Measurements from ENCODE around the gene FAIM2.

DNA sequence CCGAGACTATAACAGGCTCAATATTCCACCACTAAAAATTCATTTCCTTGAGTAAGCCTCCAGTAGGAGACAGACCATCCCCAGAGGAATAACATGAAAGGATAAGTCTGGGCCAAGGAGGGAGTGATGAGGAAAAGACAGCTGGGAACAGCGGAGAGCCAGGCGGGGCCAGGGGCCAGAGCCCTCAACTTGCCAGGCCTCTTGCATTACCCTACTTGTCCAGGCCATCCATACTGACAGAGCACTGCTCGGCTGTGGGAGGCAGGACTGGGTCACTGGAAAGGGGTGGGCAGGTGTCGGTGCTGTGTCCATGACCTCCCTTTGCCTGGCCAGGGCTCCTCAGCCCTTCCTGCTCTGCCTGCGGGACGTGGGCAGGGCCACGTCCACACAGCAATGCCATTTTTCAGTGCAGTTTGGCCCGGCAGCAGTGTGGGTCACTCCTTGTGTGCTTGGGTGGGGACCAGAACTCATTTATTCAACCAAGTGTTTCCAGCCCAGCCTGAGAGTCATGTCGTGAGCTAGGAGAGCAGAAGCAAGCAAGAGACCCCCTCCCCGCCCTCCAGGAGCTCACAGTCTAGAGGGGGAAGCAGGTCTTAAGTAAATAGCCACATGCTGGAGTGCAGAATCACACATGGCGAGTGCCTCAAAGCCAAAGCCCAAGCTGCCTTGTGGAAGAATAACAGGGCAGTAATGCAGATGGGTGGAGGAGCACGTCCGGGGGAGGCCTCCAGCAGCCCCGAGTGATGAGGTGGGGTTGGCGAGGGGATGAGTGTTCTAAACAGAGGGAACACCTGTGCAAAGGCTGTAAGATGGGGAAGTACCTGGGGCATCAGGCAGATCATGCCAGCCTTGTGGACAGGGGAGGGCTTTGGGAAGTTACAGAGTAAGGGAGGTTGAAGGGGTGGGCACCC, 8.9 kb upstream of the FAIM2 start:
- TF ChIP-seq, protein P1, sequence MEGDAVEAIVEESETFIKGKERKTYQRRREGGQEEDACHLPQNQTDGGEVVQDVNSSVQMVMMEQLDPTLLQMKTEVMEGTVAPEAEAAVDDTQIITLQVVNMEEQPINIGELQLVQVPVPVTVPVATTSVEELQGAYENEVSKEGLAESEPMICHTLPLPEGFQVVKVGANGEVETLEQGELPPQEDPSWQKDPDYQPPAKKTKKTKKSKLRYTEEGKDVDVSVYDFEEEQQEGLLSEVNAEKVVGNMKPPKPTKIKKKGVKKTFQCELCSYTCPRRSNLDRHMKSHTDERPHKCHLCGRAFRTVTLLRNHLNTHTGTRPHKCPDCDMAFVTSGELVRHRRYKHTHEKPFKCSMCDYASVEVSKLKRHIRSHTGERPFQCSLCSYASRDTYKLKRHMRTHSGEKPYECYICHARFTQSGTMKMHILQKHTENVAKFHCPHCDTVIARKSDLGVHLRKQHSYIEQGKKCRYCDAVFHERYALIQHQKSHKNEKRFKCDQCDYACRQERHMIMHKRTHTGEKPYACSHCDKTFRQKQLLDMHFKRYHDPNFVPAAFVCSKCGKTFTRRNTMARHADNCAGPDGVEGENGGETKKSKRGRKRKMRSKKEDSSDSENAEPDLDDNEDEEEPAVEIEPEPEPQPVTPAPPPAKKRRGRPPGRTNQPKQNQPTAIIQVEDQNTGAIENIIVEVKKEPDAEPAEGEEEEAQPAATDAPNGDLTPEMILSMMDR (IDR thresholded peaks at IDR 0.05), result no peak
- no peak for TF ChIP-seq NR1H2 (CRISPR knock-in tag; IDR thresholded peaks at IDR 0.05)
- TF ChIP-seq, protein P2, sequence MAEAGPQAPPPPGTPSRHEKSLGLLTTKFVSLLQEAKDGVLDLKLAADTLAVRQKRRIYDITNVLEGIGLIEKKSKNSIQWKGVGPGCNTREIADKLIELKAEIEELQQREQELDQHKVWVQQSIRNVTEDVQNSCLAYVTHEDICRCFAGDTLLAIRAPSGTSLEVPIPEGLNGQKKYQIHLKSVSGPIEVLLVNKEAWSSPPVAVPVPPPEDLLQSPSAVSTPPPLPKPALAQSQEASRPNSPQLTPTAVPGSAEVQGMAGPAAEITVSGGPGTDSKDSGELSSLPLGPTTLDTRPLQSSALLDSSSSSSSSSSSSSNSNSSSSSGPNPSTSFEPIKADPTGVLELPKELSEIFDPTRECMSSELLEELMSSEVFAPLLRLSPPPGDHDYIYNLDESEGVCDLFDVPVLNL (CRISPR knock-in tag; IDR thresholded peaks at IDR 0.05; ENCODE audit: borderline replicate concordance, low read depth), result no peak
- TF ChIP-seq TCF7 (CRISPR knock-in tag; IDR thresholded peaks at IDR 0.05; ENCODE audit: low read depth), result no peak
- TF ChIP-seq ELF4 (CRISPR knock-in tag; IDR thresholded peaks at IDR 0.05; ENCODE audit: low read depth), result no peak
- TF ChIP-seq SP1 (CRISPR knock-in tag; conservative IDR thresholded peaks at IDR 0.05), result no peak
- TF ChIP-seq, protein P3, sequence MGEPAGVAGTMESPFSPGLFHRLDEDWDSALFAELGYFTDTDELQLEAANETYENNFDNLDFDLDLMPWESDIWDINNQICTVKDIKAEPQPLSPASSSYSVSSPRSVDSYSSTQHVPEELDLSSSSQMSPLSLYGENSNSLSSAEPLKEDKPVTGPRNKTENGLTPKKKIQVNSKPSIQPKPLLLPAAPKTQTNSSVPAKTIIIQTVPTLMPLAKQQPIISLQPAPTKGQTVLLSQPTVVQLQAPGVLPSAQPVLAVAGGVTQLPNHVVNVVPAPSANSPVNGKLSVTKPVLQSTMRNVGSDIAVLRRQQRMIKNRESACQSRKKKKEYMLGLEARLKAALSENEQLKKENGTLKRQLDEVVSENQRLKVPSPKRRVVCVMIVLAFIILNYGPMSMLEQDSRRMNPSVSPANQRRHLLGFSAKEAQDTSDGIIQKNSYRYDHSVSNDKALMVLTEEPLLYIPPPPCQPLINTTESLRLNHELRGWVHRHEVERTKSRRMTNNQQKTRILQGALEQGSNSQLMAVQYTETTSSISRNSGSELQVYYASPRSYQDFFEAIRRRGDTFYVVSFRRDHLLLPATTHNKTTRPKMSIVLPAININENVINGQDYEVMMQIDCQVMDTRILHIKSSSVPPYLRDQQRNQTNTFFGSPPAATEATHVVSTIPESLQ (CRISPR knock-in tag; IDR thresholded peaks at IDR 0.05), result no peak
- no peak for TF ChIP-seq CBFB (CRISPR knock-in tag; IDR thresholded peaks at IDR 0.05; ENCODE audit: low read depth)
- no peak for TF ChIP-seq NR2C2 (CRISPR knock-in tag; IDR thresholded peaks at IDR 0.05)
- TF ChIP-seq ZBTB21 (CRISPR knock-in tag; IDR thresholded peaks at IDR 0.05; ENCODE audit: borderline replicate concordance), result no peak
- TF ChIP-seq, protein P4, sequence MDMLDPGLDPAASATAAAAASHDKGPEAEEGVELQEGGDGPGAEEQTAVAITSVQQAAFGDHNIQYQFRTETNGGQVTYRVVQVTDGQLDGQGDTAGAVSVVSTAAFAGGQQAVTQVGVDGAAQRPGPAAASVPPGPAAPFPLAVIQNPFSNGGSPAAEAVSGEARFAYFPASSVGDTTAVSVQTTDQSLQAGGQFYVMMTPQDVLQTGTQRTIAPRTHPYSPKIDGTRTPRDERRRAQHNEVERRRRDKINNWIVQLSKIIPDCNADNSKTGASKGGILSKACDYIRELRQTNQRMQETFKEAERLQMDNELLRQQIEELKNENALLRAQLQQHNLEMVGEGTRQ (CRISPR knock-in tag; IDR thresholded peaks at IDR 0.05), result no peak
- no peak for TF ChIP-seq JUN (CRISPR knock-in tag; IDR thresholded peaks at IDR 0.05)
